PFSK-1 (cell line): ENCODE results near the gene SPDYE4.

Source experiments
- FOXP2 ChIP-seq: optimal IDR thresholded peaks from 2 replicates; pipeline ENCODE3; 2011; ENCODE audit warnings: borderline replicate concordance, control low read depth, inconsistent platforms; ENCODE audit not compliant: insufficient read depth; ENCODE audit errors: extremely low read length, extremely low read depth
- POLR2AphosphoS5 ChIP-seq: IDR thresholded peaks from 2 replicates; pipeline ENCODE4 v1.6.1; 2012; ENCODE audit warnings: low read depth, mild to moderate bottlenecking, control low read depth, low read length, moderate library complexity
- REST ChIP-seq, 2 experiments: IDR thresholded peaks; 2 replicates each; pipeline versions ENCODE4 v1.6.1 to v1.8.0; 2011 to 2012; ENCODE audit warnings: low read depth in 2 of 2, low read length in 2 of 2, control low read depth in 1 of 2, inconsistent platforms in 1 of 2, mild to moderate bottlenecking in 1 of 2, moderate library complexity in 1 of 2; ENCODE audit not compliant: insufficient read depth in 1 of 2
- SIN3A ChIP-seq: IDR thresholded peaks from 2 replicates; pipeline ENCODE4 v1.6.1; 2012; ENCODE audit warnings: mild to moderate bottlenecking, low read length, moderate library complexity, borderline replicate concordance; ENCODE audit not compliant: insufficient read depth
- TAF1 ChIP-seq: IDR thresholded peaks from 2 replicates; pipeline ENCODE4 v1.6.1; 2012; ENCODE audit warnings: low read length, control low read depth, borderline replicate concordance; ENCODE audit not compliant: insufficient read depth

- TF ChIP-seq REST (IDR thresholded peaks at IDR 0.05; ENCODE audit: insufficient read depth in 1 of 2, low read depth in 2 of 2, low read length in 2 of 2), result no peak
- no peak for TF ChIP-seq SIN3A
- TF ChIP-seq POLR2AphosphoS5, result no peak
- no peak for TF ChIP-seq TAF1
- TF ChIP-seq FOXP2, result no peak
Measured at GRCh38 chr17:8754890-8755289, 3.5 kb downstream of the SPDYE4 start.
